T-helper 1 cell treated with Interleukin-12 subunit alpha and Interleukin-12 subunit beta and Interleukin-4 antibody, amounts not matched to agents 30 ng/mL and 1 ng/mL, for 36 hours (primary cell): ENCODE measurements around the gene ZNF730. TPM values are rescaled to one million over a fixed set of nuclear protein-coding genes. Genes with fewer than 3 reads are reported as not detected.
"Not testable (repeated sequence)": the region's sequence is repeated elsewhere in the genome, so short reads cannot be mapped to it uniquely, and the experiment has no call there.

Source experiments
- intact Hi-C: fragments of 100-400 bp; cut with micrococcal nuclease; formaldehyde crosslinking; loops from one replicate; pipeline ENCODE4 v1.15.1; 2024
- total RNA-seq: library from RNA; stranded (reverse); gene quantifications from 2 replicates; pipeline ENCODE4 v1.2.3, GENCODE V29; 2022

The ZNF730 gene
- 0.34 and 0.56 TPM in 2 replicates for total RNA-seq

GRCh38 chr19:23116802-23117571 lies at the start of gene ZNF730:
Gene ZNF730, plus strand, starts transcription at chr19:23117025. Its CDS starts 149 bp downstream, at chr19:23117174.
- intact Hi-C loops = no loop called here

- intact Hi-C loops = no loop called here
Observed at GRCh38 chr19:23070353-23071146, 46.3 kb upstream of the ZNF730 start.

GRCh38 chr19:23071147-23071511 lies 45.7 kb upstream of the ZNF730 start:
- intact Hi-C loops = no loop called here

GRCh38 chr19:23075031-23075733 lies 41.6 kb upstream of the ZNF730 start:
- intact Hi-C loops = no loop called here

- intact Hi-C loops = not testable (repeated sequence)
Observed at GRCh38 chr19:23077776-23078175, 39.0 kb upstream of the ZNF730 start.

- intact Hi-C loops = no loop called here
Observed at GRCh38 chr19:23093832-23094231, 23.0 kb upstream of the ZNF730 start.

- intact Hi-C loops = no loop called here
Observed at GRCh38 chr19:23095418-23095817, 21.4 kb upstream of the ZNF730 start.

GRCh38 chr19:23098286-23098685 lies 18.5 kb upstream of the ZNF730 start:
- intact Hi-C loops = no loop called here

GRCh38 chr19:23098988-23099387 lies 17.8 kb upstream of the ZNF730 start:
- intact Hi-C loops = no loop called here

GRCh38 chr19:23099966-23100365 lies 16.9 kb upstream of the ZNF730 start:
- intact Hi-C loops = no loop called here

GRCh38 chr19:23101241-23101640 lies 15.6 kb upstream of the ZNF730 start:
- intact Hi-C loops = no loop called here

GRCh38 chr19:23118400-23118799 lies 1.6 kb downstream of the ZNF730 start:
- intact Hi-C loops = no loop called here

- intact Hi-C loops = not testable (repeated sequence)
Observed at GRCh38 chr19:23134211-23134610, 17.4 kb downstream of the ZNF730 start.

- intact Hi-C loops = no loop called here
Observed at GRCh38 chr19:23145617-23146415, 29.0 kb downstream of the ZNF730 start.

- intact Hi-C loops = no loop called here
Observed at GRCh38 chr19:23160766-23161165, 43.9 kb downstream of the ZNF730 start.

GRCh38 chr19:23168286-23168685 lies 51.5 kb downstream of the ZNF730 start:
- intact Hi-C loops = not testable (repeated sequence)

GRCh38 chr19:23183251-23183650 lies 66.4 kb downstream of the ZNF730 start:
- intact Hi-C loops = no loop called here

GRCh38 chr19:23190341-23190740 lies 73.5 kb downstream of the ZNF730 start:
- intact Hi-C loops = no loop called here
